Fibroblast of skin of left biceps (primary cell): ENCODE results near the gene MRPS26.
"Not testable (repeated sequence)": the region's sequence is repeated elsewhere in the genome, so short reads cannot be mapped to it uniquely, and the experiment has no call there.

Experiments used
- DNase-seq, 2 experiments: peaks; one replicate each; pipeline ENCODE4 v3.0.0-alpha.2; 2013; ENCODE audit warnings: low read depth in 2 of 2

Gene MRPS26

DNA sequence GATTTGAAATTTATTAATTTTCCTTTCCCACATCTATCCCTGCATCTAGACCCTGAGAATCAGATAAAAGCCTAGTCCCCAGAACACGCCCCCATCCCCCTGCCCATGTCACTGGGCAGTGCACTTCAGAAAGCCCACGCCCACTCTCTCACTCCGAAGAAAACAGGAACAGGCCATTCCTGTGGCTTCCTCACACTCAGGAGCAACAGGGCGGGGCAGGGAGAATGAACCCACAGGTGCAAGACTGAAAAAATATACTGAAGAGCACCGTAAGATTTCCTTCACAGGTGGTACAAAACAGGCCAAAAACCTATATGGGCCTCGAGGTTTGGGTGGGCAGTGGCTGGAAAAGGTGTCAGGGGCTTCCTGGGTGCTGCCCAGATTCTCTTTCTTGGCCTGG lies 29.0 kb downstream of the MRPS26 start:
- DNase-seq: no peak

DNA sequence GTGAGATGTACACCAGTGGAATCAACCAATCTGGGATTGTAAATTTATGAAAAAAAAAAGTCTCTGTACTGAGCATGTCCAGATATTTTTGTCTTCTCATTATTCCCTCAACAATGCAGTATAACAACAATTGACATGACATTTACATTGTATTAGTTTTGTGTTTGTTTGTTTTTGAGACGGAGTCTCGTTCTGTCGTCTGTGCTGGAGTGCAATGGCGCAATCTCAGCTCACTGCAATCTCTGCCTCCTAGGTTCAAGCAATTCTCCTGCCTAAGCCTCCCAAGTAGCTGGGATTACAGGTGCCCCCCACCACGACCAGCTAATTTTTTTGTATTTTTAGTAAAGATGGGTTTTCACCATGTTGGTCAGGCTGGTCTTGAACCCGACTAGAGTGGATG lies 29.5 kb downstream of the MRPS26 start:
- not testable (repeated sequence) for DNase-seq

- DNase-seq: no peak
Measured at GRCh38 chr20:3077618-3078134, 31.8 kb downstream of the MRPS26 start.

- DNase-seq: no peak
Measured at GRCh38 chr20:3080939-3081388, 35.1 kb downstream of the MRPS26 start.

- DNase-seq: no peak
Measured at GRCh38 chr20:3081641-3082040, 35.8 kb downstream of the MRPS26 start.

DNA sequence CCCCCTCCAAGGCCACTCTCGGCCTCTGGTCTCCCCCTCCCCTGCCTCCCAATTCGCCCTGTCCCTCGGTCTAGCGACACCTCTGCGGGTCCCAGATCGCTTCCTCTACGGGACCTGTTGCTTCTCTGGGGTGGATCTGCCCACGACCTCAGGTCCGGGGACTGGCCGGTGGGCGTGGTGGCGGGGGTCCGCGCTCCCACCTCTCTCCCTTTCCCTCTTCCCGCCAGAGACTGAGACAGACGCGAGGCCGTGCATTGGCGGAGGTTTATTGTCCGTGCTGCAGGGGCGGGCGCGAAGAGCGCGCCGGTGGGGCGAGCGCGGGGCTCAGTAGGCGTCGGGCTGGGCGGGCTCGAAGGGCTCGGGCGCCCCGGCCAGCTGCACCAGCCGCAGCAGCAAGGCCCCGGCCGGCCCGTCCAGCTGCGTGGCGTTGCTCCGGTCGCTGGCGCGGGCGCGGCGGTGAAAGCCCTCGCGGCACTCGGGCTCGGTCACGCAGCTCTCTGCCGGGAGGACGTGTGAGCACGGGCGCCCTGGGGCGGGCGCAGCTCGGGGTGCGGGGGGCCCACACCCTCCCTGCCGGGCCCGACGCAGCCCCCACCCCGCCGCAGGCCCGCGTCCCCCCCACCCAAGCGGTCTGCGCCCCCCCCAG lies 36.6 kb downstream of the MRPS26 start:
- no peak for DNase-seq

GRCh38 chr20:3082955-3083952 lies 37.4 kb downstream of the MRPS26 start:
- DNase-seq: no peak

GRCh38 chr20:3084283-3084985 lies 38.6 kb downstream of the MRPS26 start, which contains the start of gene AVP:
AVP (minus strand) TSS chr20:3084724; CDS start chr20:3084674, 50 bp downstream.
- no peak for DNase-seq

GRCh38 chr20:3084986-3085360 lies 39.1 kb downstream of the MRPS26 start:
- no peak for DNase-seq

GRCh38 chr20:3085571-3086072 lies 39.8 kb downstream of the MRPS26 start:
- no peak for DNase-seq

DNA sequence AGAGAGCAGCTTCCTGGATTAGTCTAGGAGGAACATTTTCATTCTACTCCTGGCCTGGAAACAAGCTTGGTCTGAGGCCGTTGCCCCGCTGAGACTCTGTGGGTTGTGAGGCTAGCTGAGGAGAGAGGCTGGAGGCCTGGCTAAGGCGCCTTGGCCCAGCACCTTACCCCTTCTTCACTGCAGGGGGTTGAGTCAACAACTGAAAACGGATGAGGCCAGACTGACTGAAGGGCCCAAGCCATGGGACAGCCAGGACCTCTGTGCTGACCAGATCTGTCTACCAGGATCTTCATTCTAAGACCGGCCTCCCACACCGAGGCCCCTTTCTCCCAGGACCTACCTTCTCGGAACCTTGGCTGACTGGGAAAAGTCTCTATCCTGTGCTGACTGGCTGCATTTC lies 42.2 kb downstream of the MRPS26 start:
- DNase-seq: no peak

DNA sequence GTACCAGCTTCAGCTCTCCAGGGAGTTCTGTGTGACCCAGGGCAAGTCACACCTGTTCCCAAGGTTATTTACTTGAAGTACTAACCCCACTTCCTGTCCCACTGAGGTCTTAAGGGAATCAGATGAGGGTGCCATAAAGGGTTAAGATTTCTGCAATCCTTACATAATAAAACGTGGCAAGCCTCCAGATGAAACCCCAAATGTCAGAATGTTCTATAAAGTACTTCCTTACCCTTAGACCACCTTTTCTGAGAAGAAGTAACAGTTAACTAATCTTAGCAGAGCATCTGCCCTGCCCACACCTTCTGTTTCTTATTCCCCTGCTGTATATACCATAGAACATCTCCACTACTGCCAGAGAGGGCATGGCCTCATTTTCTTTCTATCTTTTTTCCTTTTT lies 44.7 kb downstream of the MRPS26 start:
- DNase-seq: no peak

DNA sequence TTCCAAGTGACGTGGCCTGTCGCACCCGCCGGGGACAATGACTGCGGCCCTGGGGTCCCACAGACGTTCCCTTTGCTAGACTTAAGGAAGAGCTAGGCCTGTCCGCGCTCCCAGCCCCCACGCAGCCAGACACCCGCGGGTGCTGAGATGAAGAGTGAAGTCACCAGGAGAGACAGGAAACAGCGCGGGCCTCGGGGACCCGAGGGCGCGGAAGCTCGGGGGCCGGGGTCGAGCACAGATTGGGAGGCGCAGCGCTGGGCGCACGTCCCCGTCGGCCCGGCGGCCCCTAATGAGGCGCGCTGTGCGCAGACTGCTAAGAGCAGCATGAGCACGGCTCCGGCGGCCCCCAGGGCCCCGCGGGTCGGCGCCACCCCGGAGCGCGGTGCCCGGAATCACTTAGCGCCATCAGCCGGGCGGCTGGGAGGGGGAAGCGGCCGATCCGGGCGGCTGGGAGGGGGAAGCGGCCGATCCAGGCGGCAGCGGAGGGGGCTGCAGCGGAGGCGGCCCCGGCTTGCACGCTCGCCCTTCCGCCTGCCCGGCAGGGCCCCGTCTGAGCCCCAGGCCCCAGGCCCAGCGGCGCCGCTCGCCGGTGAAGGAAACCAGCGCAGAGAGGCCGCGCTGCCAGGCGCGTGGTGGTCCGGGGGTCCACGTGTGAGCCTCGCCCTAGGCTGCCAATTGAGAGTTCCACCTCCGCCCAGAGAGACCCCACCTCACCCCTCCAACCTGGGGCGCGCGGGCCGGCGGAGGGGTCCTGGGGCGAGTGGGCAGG lies 46.9 kb downstream of the MRPS26 start:
- DNase-seq: no peak

DNA sequence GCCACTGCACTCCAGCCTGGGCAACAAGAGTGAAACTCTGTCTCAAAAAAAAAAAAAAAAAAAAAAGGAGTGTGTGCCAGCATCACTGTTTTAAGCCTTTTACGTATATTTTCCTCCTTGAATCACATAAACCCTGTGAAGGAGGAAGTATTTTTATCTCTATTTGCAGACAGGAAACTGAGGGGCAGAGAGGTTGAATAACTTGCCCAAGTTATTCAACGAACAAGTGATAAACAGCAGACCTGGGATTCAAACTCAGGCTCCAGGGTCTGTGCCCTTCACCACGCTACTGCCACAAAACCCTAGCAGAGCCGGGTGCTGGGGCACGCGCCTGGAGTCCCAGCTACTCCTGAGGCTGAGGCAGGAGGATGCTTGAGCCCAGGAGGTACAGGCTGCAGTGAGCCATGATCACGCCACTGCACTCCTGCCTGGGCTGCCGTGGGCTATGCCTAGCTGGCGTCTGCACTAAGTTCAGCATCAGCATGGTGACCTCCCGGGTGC lies 48.1 kb downstream of the MRPS26 start:
- no peak for DNase-seq

GRCh38 chr20:3094848-3095629 lies 49.2 kb downstream of the MRPS26 start:
- DNase-seq: no peak
